Heart left ventricle (tissue), 13 donors: ENCODE results near the gene TAPBPL.

Source experiments
- CTCF ChIP-seq, 12 donors: fragments of 200-600 bp; sonication (generic) in 4 of 12; IDR thresholded peaks; one replicate each; pipeline versions ENCODE4 v1.5.0 to v1.8.0; 2018 to 2022; ENCODE audit warnings: antibody characterized with exemption in 12 of 12, mild to moderate bottlenecking in 5 of 12
- POLR2A ChIP-seq, 2 donors: fragments of 450-650 bp; IDR thresholded peaks; one replicate each; pipeline ENCODE4 v1.6.1; 2017; ENCODE audit warnings: antibody characterized with exemption in 2 of 2, mild to moderate bottlenecking in 2 of 2, moderate library complexity in 2 of 2
- donor health status: ischemic (EF 13 %, LVEDD 7.1; RV severe dilation, severe dysfunction).
- donor health status: DM: no; HTN: yes; CAD: no.
- donor health status: DM: no; HTN: no; CAD: no.
- donor health status: ischemic (EF 25% LVEDD 6.9; RV normal size, moderate dysfunction).
- donor health status: ischemic (EF 25% LVEDD 5.7; RV mildly dilated, moderate dysfunction).
- donor health status: ischemic (EF 35%, LVEDD 5.7; RV mildly dilated, moderate dysfunction).
- donor health status: nonischemic (EF 11% LVEDD 7.7; RV severe dilation, severe dysfunction).
- donor health status: DM: yes; HTN: yes; CAD: no.
- donor health status: PGD.
- donor health status: ischemic (EF 29% LVEDD 5.4; RV normal size, mild dysfunction).
- donor health status: nonischemic (EF 23%, LVEDD 6.1; RV moderate dilation, normal function).

GRCh38 chr12:6418796-6419195 is 33.0 kb upstream of the TAPBPL start:
- no peak for TF ChIP-seq CTCF (IDR thresholded peaks at IDR 0.05)
- TF ChIP-seq POLR2A (IDR thresholded peaks at IDR 0.05) = no peak
